ENCODE results near the gene RNF217.

The RNF217 gene

DNA sequence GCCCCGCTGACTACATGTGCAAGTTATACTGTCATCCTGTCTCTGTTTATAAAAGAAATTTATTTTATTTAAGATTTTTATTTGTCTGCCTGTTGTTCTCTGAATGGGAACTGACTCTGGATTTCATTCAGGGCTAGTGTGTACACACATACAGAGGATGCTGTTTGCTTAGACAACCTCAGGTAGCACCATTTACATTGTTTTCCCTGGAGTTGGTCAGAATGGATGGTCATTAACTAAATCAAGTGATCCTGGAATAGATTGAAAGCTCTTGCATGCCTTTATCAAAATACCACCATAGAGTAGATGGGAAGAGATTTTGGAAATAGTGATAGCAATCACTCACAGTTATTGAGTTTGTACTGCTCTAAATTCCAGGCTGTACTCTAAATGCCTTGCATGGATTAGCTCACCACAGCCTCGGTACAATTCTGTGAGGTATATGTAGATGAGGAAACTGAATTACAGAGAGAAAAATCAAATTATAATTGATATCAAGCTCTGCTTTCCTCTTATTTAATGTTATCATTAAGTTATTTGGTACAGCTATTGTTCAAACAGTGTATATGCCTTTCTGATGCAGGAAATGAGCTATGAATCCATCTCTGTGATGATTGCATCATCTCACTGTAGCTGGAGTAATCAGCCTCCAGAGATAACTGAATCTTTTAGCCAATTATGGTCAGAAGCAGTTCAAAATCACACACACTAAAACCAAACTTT is 51.9 kb downstream of the RNF217 start:
- H3K4me3 ChIP-seq (ENCODE audit: low read length), result no peak overlapping the region

DNA sequence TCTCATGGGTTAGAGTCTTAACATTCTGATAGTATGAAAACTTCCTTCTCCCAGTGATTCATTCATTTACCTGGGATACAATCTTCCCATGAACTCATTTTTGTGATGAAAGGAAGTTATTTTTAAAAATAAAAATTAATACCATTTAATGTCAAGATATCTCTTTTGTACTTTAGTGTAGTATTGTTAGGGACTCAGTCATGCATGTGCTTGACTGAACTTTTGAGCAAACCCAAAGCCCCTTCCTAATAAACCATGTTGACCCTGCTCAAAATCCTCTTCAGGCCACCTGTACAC is 52.4 kb downstream of the RNF217 start:
- TF ChIP-seq, protein P1, sequence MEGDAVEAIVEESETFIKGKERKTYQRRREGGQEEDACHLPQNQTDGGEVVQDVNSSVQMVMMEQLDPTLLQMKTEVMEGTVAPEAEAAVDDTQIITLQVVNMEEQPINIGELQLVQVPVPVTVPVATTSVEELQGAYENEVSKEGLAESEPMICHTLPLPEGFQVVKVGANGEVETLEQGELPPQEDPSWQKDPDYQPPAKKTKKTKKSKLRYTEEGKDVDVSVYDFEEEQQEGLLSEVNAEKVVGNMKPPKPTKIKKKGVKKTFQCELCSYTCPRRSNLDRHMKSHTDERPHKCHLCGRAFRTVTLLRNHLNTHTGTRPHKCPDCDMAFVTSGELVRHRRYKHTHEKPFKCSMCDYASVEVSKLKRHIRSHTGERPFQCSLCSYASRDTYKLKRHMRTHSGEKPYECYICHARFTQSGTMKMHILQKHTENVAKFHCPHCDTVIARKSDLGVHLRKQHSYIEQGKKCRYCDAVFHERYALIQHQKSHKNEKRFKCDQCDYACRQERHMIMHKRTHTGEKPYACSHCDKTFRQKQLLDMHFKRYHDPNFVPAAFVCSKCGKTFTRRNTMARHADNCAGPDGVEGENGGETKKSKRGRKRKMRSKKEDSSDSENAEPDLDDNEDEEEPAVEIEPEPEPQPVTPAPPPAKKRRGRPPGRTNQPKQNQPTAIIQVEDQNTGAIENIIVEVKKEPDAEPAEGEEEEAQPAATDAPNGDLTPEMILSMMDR (conservative IDR thresholded peaks at IDR 0.05; ENCODE audit: low read length), result no peak
- no peak for DNase-seq (ENCODE audit: low read depth)
- H3K4me3 ChIP-seq (ENCODE audit: low read length), result no peak overlapping the region

More for the DNA sequence above, 51.9 kb downstream of the RNF217 start:
- peak; percentile 67 for DNase-seq (ENCODE audit: low read depth)
- TF ChIP-seq, protein P1 (conservative IDR thresholded peaks at IDR 0.05; ENCODE audit: low read length), result no peak

GRCh38 chr6:125015152-125015551 is 52.9 kb downstream of the RNF217 start:
- H3K4me3 ChIP-seq (ENCODE audit: low read length), result no peak overlapping the region
- TF ChIP-seq, protein P1 (conservative IDR thresholded peaks at IDR 0.05; ENCODE audit: low read length), result no peak
- no peak for DNase-seq (ENCODE audit: low read depth)

DNA sequence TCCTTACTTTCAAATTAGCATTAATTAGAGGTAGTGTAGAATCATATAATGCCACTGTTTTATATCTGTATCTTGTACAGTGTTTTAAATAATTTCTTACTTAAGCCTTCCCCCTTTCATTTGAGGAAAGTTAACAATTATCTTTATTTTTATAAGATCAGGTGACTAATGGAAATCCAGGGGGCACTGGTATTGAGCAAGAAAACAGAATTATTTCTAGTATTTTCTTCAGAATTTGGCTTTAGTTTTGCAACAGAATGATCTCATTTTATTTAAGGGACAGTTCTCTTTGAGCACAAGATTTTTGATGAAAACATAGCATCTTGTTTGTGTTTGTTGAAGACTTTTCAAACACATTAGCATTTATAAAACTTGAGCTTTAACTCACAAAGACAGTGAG is 55.9 kb downstream of the RNF217 start:
- TF ChIP-seq, protein P1 (conservative IDR thresholded peaks at IDR 0.05; ENCODE audit: low read length), result no peak
- H3K4me3 ChIP-seq (ENCODE audit: low read length), result no peak overlapping the region
- DNase-seq (ENCODE audit: low read depth), result no peak

DNA sequence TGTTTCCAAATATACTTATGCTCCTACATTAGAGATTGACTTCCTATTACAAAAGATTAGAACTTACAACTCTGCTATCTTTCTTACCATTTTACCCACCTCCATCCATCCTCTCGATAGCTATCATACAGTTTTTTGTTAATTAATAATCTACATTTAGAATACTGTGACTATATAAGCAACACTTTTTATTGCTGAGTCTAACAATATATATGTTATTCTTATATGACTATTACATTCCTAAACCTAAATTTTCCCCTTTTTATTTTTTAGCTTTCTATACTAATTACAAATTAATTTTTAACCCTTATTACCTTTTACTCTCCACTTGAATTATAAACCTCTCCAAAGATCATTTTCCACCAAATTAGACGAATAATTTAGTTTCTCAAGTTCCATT is 57.0 kb downstream of the RNF217 start:
- DNase-seq (ENCODE audit: low read depth), result no peak
- H3K4me3 ChIP-seq (ENCODE audit: low read length), result no peak overlapping the region
- TF ChIP-seq, protein P1 (conservative IDR thresholded peaks at IDR 0.05; ENCODE audit: low read length), result no peak

DNA sequence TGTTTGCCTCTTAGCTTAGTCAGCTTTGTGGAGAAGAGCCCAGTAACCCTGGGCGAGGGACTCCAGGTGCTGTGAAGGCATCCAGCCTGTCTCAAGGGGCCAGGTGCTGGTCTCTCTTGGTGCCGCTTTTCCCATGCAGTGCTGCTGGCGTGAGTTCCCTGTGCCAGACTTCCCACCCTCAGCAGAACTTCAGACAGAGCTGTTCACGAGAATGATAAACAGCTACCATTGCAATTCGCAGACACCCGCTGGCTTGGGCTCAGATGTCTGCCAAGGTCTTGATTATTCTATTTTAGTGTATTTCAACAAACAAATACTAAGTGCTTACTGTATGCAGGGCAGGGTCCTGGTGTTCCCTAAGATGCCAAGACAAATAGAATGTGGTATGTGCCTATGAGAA is 57.7 kb downstream of the RNF217 start:
- DNase-seq (ENCODE audit: low read depth), result no peak
- no peak overlapping the region for H3K4me3 ChIP-seq (ENCODE audit: low read length)
- TF ChIP-seq, protein P1 (conservative IDR thresholded peaks at IDR 0.05; ENCODE audit: low read length), result no peak

- TF ChIP-seq, protein P1 (conservative IDR thresholded peaks at IDR 0.05; ENCODE audit: low read length), result no peak
- peak; percentile 81 for DNase-seq (ENCODE audit: low read depth)
- no peak overlapping the region for H3K4me3 ChIP-seq (ENCODE audit: low read length)
These were observed 58.1 kb downstream of the RNF217 start for GRCh38 chr6:125020385-125020784.
